Germinal center (tissue), 1 donor: ENCODE data around the gene CLIC6.
"Not testable (repeated sequence)": the region's sequence is repeated elsewhere in the genome, so short reads cannot be mapped to it uniquely, and the experiment has no call there.

ENCODE experiments used
- DNase-seq: peaks from one replicate; pipeline ENCODE4 v3.0.0; 2012; ENCODE audit warnings: mixed read lengths, low spot score

Gene CLIC6

DNA sequence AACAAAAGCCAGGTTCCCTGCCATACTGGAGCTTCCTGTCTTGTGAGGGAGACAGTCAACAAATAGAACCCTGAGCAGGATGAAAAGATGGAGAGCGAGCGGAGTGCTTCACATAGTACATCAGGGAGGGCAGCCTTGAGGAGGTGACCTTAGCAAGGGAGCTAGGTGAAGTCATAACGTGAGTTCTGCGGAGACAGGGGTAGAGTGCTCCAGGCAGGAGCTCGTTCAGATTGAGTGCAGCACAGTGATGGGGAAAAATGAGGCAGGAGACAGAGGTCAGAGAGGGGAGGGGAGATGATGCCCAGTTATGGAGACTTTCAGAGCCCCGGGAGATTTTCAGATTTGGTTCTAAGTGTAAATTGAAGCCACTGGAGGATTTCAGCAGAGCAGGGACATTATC is 15.3 kb upstream of the CLIC6 start:
- no peak for DNase-seq

- DNase-seq = no peak
Measured at GRCh38 chr21:34661848-34662247, 6.9 kb upstream of the CLIC6 start.

- DNase-seq = no peak
Measured at GRCh38 chr21:34667761-34668160, 1.0 kb upstream of the CLIC6 start.

DNA sequence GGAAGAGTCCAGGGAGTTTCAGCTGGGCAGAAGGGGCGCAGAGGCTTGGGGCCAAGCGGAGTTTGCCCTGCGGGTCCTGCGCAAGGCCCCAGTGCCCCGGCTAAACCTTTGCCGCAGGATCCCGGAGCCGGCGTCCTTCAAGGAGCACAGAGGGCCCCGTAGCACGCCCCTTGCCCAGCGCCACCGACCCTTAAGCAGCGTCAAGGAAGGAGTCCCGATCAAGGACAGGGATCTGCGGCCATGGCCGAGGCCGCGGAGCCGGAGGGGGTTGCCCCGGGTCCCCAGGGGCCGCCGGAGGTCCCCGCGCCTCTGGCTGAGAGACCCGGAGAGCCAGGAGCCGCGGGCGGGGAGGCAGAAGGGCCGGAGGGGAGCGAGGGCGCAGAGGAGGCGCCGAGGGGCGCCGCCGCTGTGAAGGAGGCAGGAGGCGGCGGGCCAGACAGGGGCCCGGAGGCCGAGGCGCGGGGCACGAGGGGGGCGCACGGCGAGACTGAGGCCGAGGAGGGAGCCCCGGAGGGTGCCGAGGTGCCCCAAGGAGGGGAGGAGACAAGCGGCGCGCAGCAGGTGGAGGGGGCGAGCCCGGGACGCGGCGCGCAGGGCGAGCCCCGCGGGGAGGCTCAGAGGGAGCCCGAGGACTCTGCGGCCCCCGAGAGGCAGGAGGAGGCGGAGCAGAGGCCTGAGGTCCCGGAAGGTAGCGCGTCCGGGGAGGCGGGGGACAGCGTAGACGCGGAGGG is 520 bp downstream of the CLIC6 start:
- DNase-seq = no peak

GRCh38 chr21:34669880-34670219 is 1.1 kb downstream of the CLIC6 start:
- not testable (repeated sequence) for DNase-seq

GRCh38 chr21:34670220-34670961 is 1.6 kb downstream of the CLIC6 start:
- no peak for DNase-seq

DNA sequence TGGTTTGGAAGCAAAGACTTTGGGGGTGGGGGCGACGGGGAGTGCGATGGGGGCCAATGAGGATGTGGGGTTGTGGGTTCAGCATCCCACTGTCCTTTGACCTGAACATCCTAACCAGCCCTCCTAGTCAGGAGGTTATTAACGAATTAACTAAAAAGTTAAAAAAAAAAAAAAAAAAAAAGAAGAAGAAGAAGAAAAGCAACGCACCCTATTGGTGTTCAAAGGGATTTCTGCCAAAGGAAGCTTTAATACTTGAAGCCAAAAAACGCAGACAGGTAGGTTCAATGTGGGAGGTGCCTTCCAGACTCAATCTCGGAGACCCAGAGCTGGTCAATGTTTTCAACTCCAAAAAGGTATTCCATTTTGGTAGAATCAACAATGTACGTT is 2.2 kb downstream of the CLIC6 start:
- no peak for DNase-seq

- no peak for DNase-seq
Measured at GRCh38 chr21:34671462-34671861, 2.7 kb downstream of the CLIC6 start.

GRCh38 chr21:34671891-34672290 is 3.1 kb downstream of the CLIC6 start:
- DNase-seq = no peak

DNA sequence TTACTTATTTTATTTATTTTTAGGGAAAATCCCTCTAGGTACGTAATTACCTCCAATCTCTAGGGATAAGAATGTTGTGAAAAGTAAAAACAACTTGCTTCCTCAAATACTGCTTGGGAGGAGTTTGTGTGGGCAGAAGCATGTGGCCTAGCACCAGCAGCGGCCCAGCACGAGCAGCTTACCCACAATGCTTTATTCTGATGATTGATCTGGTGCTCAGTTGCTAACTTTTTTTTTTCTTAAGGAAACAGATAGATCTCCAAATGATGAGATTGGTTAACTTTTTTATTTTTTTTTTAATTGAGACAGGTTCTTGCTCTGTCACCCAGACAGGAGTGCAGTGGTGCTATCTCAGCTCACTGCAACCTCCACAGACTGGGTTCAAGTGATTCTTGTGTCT is 4.2 kb downstream of the CLIC6 start:
- DNase-seq = no peak

- no peak for DNase-seq
Measured at GRCh38 chr21:34674468-34674867, 5.7 kb downstream of the CLIC6 start.

DNA sequence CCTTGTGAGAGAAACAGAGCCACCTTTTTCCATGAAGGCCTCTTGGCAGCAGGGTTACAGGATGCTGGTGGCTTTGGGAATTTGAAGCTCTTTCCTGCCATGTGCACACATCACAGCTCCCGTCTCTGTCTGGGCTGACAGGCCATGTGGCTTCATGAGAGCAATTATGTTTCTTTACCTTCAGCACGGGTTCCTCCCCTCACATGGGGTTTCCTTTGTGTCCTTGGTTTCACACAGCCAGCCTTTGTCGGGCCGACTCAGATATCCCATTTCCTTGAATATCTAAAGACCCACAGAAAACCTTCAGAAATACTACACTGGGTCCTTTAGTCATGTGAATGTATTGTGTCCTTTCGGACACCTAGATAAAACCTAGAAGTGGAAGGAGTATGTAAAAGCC is 7.1 kb downstream of the CLIC6 start:
- DNase-seq = no peak

DNA sequence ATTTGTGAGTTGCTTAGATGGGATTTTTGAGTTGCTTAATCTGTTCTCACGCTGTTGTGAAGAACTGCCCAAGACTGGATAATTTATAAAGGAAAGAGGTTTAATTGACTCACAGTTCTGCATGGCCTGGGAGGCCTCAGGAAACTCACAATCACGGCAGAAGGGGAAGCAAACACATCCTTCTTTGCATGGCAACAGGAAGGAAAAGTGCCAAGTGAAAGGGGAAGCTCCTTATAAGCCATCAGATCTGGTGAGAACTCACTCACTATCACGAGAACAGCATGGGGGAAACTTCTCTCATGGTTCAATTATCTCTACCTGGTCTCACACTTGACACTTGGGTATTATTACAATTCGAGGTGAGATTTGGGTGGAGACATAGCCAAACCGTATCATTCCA is 10.3 kb downstream of the CLIC6 start:
- DNase-seq = no peak

DNA sequence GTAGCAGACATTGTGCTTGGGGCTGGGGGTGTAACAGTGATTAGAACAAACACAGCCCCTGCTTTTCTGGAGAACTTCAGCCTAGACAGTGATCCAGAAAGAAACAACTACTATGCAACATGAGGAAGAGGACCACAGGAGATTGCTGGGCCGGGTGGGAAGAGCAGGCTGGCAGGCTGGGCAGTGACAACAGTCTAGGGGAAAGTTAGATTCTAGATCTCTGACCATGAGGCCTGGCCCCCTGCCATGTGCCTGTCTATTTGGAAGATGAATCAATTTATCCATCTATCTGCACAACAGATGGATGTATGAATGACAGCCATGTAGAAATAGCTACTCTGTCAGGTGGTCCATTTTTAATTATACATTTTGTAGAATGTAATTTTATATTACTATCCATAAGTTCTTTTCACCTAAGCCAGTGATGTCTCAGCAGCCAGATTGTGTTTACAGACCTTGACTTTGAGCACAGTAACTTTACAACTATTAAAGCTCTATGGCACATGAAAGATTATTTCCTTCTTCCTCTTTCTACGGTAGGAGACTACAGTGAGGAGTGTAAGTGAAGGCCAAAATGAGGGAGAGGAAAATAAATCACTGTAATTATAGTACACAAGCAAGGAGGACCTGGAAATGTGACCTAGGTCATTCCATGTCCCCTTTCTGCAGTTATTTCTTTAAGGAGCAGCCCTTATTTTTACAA is 15.5 kb downstream of the CLIC6 start:
- DNase-seq = no peak

DNA sequence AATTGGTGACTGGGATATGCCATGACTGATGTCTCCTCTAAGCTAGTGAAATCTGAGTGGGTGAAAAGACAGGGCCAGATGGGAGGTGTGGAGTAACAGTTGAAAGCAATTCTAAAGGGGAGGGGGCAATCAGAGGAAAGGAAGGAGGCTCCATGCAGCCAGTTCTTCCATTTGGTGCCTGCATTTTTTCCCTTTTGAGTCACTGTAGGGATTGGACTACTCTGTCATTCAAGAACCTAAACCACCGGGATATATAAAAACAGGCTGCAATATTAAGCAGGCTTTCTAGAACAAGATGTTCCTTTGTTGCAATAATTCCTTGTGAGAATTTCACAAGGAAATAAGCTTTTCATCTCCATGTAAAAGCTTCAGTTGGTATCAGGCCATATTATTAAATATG is 18.3 kb downstream of the CLIC6 start:
- DNase-seq = no peak

DNA sequence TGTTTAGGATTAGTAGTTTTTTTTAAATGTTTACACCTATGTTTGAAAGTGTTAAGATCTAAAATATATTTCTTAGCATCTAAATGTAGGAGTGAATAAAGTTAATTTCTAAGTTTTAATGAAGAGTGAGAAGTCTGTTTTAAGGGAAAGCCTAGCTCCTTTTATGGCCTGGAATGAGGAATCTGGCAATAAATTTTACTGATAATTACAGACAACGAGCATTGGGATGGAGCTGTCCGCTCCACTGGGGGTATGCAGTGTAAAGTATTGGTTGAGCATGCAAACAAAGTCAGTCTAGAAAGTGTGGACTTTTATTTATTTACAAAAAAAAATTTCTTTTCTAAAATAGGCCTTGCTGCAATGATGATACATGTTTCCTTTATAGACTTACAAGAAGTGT is 19.0 kb downstream of the CLIC6 start:
- no peak for DNase-seq

DNA sequence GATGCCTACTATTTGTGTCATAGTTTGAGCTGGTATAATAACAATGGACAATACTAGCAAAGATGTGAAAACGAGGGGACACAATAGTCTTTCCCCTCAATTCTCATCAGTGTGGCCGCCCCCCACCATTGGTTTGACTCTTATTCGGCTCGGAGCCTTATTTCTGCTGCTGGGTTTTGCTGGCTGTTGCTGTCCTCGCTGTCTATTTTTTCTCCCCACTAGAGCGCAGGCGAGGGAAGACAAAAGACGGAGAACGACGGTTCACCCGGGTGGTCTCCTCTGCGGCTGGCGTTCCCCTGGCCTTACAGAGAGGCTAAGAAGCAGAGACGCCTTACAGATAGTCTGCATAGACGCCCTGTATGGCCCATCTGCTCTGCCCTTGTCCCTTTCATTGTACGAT is 19.4 kb downstream of the CLIC6 start:
- no peak for DNase-seq

DNA sequence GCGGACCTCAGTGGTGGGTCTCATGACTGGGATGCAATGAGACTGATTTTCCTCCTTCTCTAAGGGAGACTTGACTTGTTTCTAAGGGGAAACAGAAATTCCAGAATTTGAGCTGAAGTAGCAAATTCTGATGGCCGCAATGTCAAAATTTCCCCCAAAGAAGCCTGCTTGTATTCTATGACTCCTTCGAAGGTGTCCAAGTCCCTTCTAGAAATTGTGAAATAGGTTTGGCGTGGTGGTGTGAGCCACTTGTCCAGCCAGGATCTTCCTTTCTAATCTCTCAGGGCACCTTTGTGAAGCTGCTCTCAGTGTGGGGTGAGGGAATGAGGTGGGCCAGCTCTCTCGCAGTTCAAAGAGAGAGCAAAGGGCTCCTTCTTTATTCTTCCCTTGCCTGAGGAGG is 19.9 kb downstream of the CLIC6 start:
- DNase-seq = no peak

DNA sequence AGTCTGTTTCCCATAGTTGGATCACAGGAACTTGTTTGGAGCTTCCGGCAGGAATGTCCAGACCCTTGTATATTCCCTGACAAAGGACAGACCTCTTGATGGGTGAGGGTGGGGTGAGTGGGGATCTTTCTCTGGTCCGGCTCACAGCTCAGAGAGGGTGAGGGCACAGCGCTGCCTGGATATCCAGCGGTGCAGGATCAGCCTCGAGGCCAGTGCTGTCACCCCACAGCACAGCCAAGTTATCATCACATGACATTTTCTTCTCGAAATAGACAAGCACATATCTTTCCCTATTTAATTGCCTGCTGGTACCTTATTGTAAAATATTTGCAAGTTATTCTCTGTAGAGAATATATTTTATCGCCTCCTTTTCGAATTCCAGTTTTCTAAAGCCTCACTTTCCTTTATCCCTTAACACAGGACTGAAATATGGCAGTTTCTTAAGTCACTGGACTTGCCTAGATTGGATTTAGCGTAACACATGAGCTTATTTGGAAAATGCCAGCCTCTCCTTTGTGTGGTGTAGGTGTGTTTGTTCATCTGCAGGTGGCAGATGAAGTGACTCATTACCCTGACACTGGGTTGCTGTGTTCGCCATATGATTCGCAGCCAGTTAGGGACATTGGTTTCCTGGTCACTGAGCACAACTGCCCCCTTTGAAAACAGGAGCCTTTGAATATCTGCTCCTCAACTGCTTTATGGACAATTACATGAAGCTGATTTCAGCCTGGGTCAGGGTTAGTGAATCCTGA is 21.4 kb downstream of the CLIC6 start:
- no peak for DNase-seq

- DNase-seq = no peak
Measured at GRCh38 chr21:34690793-34691175, 22.0 kb downstream of the CLIC6 start.

DNA sequence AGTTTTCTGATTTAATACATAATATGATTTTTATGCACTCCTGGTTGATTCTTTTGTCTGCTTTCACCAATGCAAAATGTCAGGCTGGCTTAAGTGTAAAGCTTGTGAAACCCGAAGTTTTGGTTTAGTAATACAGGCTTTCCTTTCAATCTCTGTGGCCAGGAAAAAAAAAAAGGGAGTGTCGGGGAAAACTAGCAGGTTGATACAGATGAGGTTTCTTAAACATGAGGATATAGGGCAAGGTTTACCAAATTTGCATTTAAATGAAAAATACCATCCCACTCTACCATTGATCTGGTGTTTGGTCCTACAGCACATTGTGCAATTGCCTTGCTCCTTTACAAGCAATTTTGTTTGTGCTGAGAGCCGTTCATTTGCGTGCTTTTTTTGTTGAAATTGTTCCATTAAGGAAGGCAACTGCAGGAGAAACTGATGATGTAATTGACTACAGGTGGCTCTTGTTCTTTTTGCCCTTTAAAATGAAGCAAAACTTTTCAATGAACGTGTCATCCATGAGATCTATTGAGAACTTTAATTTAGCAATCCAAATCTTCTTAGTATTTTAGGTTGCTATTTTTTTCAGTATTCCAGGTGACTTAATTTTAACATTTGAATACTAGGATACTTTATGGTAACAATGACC is 22.7 kb downstream of the CLIC6 start:
- no peak for DNase-seq

GRCh38 chr21:34692458-34693020 is 23.7 kb downstream of the CLIC6 start:
- DNase-seq = no peak
